HG03460 (cell line): ENCODE measurements around the gene C1orf198.

ENCODE experiments used
- ATAC-seq: cut with Tn5 transposase; IDR thresholded peaks from one replicate; pipeline ENCODE4 v1.9.1; 2021; ENCODE audit not compliant: unreplicated experiment

Gene C1orf198

DNA sequence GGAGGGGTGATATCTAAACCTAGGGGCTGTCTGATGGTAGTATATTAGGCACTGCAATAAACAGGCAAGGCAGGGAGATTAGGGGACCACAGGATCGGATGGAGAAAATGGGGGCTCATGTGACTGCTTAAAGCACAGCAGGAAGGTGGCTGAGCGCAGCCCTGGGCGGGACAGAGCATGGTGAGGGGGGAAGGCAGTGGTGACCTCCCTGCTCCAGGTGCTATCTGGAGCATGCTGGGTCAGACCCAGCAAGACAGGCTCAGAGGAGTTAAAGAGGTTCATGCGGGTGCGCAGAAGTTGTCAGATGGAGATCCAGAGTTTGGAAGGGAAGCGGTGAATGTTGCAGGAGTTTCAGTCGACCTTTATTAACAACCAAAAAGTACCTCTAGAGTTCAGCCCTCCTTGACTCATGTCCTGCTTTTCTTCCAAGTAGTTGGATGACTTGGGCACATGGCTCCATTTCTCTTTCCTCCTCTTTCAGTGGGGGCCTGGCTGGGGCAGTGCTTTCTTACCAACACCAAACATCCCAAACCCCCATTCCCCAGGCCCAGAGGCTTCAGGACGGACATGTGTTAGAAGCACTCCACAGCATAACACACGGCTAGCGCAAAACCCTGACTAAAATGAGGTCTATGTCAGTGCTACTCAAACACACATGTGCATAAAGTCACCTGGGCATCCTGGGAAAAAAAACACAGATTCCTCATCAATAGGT, 79.6 kb downstream of the C1orf198 start:
- no peak for ATAC-seq

DNA sequence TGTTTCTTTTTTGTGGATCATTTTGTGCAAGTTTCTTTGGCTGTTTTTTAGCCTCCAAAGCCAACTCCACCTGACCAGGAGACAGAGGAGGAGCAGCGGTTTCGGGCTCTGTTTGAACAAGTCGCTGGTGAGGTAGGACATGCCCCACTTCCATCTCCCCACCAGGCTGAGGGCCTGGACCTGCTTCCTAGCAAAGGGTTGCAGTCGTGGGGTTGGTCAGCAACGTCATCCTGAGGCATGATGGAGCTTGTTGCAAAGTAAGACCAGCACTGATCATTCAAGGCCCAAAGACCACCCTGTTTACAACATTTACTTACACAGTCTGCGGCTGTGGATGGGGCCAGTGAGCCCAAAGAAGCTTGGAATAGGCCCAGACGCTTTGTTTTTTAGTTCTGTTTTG, 80.8 kb downstream of the C1orf198 start:
- ATAC-seq = no peak
